Omental fat pad (tissue), 4 donors: ENCODE data around the gene CATSPERB. TPM values are rescaled to one million over a fixed set of nuclear protein-coding genes. Genes with fewer than 3 reads are reported as not detected.
"Not testable (repeated sequence)": the region's sequence is repeated elsewhere in the genome, so short reads cannot be mapped to it uniquely, and the experiment has no call there.

Experiments
- ATAC-seq: fragments of 150-250 bp; one replicate; pipeline ENCODE4 v1.9.1; 2016; ENCODE audit warnings: mild to moderate bottlenecking, moderate library complexity; ENCODE audit not compliant: low FRiP score
- DNase-seq: peaks from one replicate; pipeline ENCODE4 v3.0.0-alpha.2; 2019; ENCODE audit warnings: low spot score
- CTCF ChIP-seq, 3 donors: fragments of 450-650 bp; IDR thresholded peaks; one replicate each; pipeline ENCODE4 v1.5.1; 2016 to 2017; ENCODE audit warnings: antibody characterized with exemption in 3 of 3, mild to moderate bottlenecking in 3 of 3, moderate library complexity in 2 of 3
- total RNA-seq, 4 donors: library from RNA; depleted of rRNA; stranded (reverse); fragments of >200 nt; gene quantifications; one replicate each; pipeline ENCODE4 v1.1.0, GENCODE V29; 2016

The CATSPERB gene
- total RNA-seq, 4 donors from 2014 or later, result 4.5 to 11.5 (median 4.8) TPM

- TF ChIP-seq CTCF (IDR thresholded peaks at IDR 0.05), result no peak
- no peak for DNase-seq
- ATAC-seq, result no peak
Observed at GRCh38 chr14:91694643-91695042, 37.2 kb downstream of the CATSPERB start.

DNA sequence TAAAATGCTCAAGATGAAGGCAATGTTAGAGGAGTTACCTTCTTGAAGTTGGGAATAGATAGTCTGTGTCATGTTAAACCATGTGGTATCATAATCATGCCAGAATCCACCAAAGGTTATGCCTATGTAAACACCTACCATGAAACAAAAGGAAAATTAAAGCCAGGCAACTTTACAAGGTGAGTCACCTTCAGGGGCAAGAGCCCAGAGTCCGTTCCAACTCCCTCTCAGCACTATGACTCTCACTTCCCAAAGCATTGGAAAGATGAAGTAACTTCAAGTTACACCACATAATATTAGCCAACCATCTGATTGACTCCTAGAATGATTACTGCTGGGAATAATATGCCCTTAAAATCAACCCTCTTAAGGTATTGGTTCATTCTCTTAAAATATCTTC lies 38.5 kb downstream of the CATSPERB start:
- DNase-seq (no peak), ATAC-seq (peak; percentile 80)
- TF ChIP-seq CTCF (IDR thresholded peaks at IDR 0.05), result no peak

DNA sequence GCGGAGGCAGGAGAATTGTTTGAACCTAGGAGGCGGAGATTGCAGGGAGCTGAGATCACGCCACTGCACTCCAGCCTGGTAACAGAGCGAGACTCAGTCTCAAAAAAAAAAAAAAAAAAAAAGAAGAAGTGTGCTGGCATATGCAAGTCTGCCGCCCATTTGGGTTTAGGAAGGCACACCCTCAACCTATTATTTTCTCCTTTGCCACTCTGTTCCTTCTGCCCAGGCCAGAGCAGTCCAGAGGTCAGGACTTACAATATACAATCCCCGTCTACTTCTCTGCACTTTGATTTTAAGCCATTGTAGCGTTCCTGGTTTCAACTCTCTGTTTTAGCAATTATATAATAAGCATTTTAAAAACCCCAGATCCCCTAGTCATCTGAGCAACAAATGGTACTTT lies 39.8 kb downstream of the CATSPERB start:
- no peak for TF ChIP-seq CTCF (IDR thresholded peaks at IDR 0.05)
- ATAC-seq (no peak), DNase-seq (no peak)

DNA sequence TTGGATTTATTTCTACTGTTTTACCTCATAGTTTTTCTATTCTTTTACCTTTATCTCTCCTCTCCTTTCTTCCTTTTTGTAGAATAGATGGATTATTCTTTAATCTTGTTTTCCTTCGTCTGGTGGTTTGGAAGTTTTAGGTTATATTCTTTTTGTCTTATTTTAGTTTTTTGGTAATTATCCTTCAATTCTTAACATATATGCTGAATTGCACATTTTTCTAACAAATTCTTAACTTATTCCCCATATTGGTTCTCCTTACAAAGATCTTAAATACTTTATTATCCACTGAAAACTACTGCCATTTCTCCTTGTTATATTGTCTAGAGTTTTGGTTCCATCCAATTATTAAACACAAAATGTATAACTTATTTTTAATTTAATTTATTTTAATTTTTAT lies 42.3 kb downstream of the CATSPERB start:
- ATAC-seq (no peak), DNase-seq (no peak)
- no peak for TF ChIP-seq CTCF (IDR thresholded peaks at IDR 0.05)

DNA sequence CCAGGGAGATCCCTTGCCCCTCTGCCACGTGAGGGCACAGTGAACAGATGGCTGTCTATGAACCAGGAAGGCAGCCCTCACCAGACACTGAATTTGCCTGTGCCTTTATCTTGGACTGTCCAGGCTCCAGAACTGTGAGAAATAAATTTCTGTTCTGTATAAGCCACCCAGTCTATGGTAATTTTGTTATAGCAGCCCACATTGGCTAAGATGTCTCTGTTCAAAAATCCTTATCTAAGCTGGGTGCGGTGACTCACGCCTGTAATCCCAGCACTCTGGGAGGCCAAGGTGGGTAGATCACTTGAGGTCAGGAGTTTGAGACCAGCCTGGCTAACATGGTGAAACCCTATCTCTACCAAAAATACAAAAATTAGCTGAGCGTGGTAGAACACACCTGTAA lies 44.5 kb downstream of the CATSPERB start:
- ATAC-seq, DNase-seq: not testable (repeated sequence)

GRCh38 chr14:91685600-91685999 lies 46.3 kb downstream of the CATSPERB start:
- ATAC-seq, result no peak

GRCh38 chr14:91681893-91682563 lies 49.9 kb downstream of the CATSPERB start:
- TF ChIP-seq CTCF (IDR thresholded peaks at IDR 0.05), result no peak
- no peak for DNase-seq
- no peak for ATAC-seq

More at GRCh38 chr14:91685600-91685999, 46.3 kb downstream of the CATSPERB start:
- no peak for DNase-seq
- no peak for TF ChIP-seq CTCF (IDR thresholded peaks at IDR 0.05)
